ENCODE measurements around the gene NUDT19. TPM values are rescaled to one million over a fixed set of nuclear protein-coding genes. Genes with fewer than 3 reads are reported as not detected.

Gene NUDT19
- total RNA-seq, 1 donor from 2014 or later, result 13.2 TPM

DNA sequence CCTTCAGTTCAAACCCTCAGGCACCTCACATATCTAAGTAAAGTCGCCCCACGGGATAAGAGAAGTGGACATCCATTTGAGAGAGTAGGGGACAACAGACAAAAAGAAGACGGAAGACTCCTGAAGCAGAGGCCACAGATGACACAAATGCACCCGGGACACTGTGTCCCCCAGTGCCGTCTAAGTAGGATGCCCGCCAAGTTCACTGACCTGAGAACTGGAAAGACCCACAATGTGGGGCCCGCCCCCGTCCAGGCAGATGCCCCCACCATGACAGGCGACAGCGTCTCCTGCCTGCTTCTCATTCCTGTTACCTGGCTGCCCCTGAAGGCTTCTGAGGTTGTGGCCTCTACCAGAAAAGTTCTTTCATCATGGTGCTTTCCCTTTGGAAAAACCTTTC is 33.5 kb upstream of the NUDT19 start:
- no peaks in the 10 kb centered on the region for H3K27me3 Mint-ChIP-seq
- no peak for DNase-seq (ENCODE audit: low spot score, unreplicated experiment)
- TF ChIP-seq, protein P1, sequence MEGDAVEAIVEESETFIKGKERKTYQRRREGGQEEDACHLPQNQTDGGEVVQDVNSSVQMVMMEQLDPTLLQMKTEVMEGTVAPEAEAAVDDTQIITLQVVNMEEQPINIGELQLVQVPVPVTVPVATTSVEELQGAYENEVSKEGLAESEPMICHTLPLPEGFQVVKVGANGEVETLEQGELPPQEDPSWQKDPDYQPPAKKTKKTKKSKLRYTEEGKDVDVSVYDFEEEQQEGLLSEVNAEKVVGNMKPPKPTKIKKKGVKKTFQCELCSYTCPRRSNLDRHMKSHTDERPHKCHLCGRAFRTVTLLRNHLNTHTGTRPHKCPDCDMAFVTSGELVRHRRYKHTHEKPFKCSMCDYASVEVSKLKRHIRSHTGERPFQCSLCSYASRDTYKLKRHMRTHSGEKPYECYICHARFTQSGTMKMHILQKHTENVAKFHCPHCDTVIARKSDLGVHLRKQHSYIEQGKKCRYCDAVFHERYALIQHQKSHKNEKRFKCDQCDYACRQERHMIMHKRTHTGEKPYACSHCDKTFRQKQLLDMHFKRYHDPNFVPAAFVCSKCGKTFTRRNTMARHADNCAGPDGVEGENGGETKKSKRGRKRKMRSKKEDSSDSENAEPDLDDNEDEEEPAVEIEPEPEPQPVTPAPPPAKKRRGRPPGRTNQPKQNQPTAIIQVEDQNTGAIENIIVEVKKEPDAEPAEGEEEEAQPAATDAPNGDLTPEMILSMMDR (IDR thresholded peaks at IDR 0.05; ENCODE audit: unreplicated experiment), result no peak
- peaks cover 6% of the 10 kb centered on the region for H3K36me3 Mint-ChIP-seq (ENCODE audit: insufficient read depth)
- no peaks in the 10 kb centered on the region for H3K9me3 Mint-ChIP-seq (ENCODE audit: low read depth)
- peaks cover 2% of the 10 kb centered on the region for H3K4me1 Mint-ChIP-seq (ENCODE audit: low read depth)
- H3K27ac Mint-ChIP-seq, result no peak overlapping the region
- H3K4me3 Mint-ChIP-seq (ENCODE audit: low read depth), result no peak overlapping the region

DNA sequence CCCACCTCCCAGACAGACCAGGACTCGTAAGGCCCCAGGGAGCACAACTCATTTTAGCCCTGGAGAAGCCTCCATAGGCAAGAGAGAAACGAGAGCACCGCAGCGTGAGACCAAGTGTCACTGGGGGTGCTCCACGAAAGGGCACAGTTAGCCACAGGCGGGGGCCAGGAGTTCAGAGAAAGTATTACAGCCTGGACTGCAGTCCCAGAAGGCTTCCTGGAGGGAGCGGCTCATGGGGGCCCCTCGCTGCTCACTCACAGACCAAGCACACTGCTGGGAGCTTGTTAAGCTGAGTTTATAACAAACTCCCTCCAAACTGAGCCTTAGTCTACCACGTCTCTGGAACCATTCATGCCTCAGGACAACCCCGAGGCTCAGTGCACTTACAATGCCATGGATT is 33.1 kb upstream of the NUDT19 start:
- DNase-seq (ENCODE audit: low spot score, unreplicated experiment), result no peak
- no peak overlapping the region for H3K4me3 Mint-ChIP-seq (ENCODE audit: low read depth)
- H3K9me3 Mint-ChIP-seq (ENCODE audit: low read depth), result no peaks in the 10 kb centered on the region
- no peaks in the 10 kb centered on the region for H3K27me3 Mint-ChIP-seq
- peaks cover 7% of the 10 kb centered on the region for H3K36me3 Mint-ChIP-seq (ENCODE audit: insufficient read depth)
- H3K27ac Mint-ChIP-seq, result no peak overlapping the region
- TF ChIP-seq, protein P1 (IDR thresholded peaks at IDR 0.05; ENCODE audit: unreplicated experiment), result no peak
- no peaks in the 10 kb centered on the region for H3K4me1 Mint-ChIP-seq (ENCODE audit: low read depth)

DNA sequence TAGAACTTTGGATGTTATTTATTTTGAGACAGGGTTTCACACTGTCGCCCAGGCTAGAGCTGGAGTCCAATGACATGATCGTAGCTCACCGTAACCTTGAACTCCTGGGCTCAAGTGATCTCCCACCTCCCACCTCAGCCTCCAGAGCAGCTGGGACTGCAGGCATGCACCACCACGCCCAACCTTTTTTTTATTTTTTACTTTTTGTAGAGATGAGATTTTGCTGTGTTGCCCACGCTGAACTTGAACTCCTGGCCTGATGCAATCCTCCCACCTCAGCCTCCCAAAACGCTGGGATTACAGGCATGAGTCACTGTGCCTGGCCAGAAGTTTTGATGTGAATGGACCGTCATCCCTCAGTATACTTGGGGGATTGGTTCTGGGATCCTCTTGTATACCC is 30.3 kb upstream of the NUDT19 start:
- Mint-ChIP-seq H3K9me3 (ENCODE audit: low read depth) (no peaks in the 10 kb centered on the region), H3K36me3 (ENCODE audit: insufficient read depth) (peaks cover 7% of the 10 kb centered on the region), H3K27me3 (no peaks in the 10 kb centered on the region), H3K4me3 (ENCODE audit: low read depth) (no peak overlapping the region), H3K27ac (no peak overlapping the region), H3K4me1 (ENCODE audit: low read depth) (no peaks in the 10 kb centered on the region)
- DNase-seq (ENCODE audit: low spot score, unreplicated experiment), result no peak
- TF ChIP-seq, protein P1 (IDR thresholded peaks at IDR 0.05; ENCODE audit: unreplicated experiment), result no peak

DNA sequence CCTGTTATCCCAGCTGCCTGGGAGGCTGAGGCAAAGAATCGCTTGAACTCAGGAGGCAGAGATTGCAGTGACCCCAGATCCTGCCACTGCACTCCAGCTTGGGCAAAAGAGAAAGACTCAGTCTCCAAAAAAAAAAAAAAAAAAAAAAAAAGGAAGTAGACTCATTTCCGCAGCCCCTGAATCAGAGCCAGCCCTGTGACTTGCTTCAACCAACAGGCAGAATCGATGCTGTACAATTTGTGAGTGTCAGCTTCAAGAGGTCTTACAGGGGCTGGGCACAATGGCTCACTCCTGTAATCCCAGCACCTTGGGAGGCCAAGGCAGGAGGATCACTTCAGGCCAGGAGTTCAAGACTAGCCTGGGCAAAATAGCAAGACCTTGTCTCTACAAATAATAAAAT is 29.4 kb upstream of the NUDT19 start:
- TF ChIP-seq, protein P1 (IDR thresholded peaks at IDR 0.05; ENCODE audit: unreplicated experiment), result no peak
- Mint-ChIP-seq H3K4me3 (ENCODE audit: low read depth) (no peak overlapping the region), H3K36me3 (ENCODE audit: insufficient read depth) (peaks cover 7% of the 10 kb centered on the region), H3K27me3 (no peaks in the 10 kb centered on the region), H3K9me3 (ENCODE audit: low read depth) (no peaks in the 10 kb centered on the region), H3K4me1 (ENCODE audit: low read depth) (no peaks in the 10 kb centered on the region), H3K27ac (no peak overlapping the region)
- DNase-seq (ENCODE audit: low spot score, unreplicated experiment), result no peak

DNA sequence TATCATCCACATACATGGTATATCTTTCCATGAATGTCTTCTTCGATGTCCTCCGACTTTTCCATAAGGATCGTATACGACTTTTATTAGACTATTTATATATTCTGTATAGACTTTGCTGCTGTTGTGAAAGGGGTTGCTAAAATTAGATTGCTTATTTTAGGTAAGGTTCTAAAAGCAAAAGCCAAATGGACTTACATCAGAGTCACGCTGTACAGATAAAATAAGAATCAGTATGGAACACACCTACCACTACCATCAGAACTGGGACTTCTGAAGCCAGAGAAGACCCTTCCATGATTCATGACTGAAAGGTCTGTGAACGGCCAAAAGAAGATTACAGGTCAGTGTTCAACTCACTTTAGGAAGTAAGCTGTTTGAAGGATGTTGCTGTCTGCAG is 25.5 kb upstream of the NUDT19 start:
- peaks cover 9% of the 10 kb centered on the region for H3K4me1 Mint-ChIP-seq (ENCODE audit: low read depth)

More for the DNA sequence above, 25.5 kb upstream of the NUDT19 start:
- Mint-ChIP-seq H3K27me3 (no peaks in the 10 kb centered on the region), H3K4me3 (ENCODE audit: low read depth) (no peak overlapping the region), H3K9me3 (ENCODE audit: low read depth) (no peaks in the 10 kb centered on the region), H3K27ac (peak overlapping the region; percentile 11), H3K36me3 (ENCODE audit: insufficient read depth) (peaks cover 5% of the 10 kb centered on the region)
- TF ChIP-seq, protein P1 (IDR thresholded peaks at IDR 0.05; ENCODE audit: unreplicated experiment), result no peak
- DNase-seq (ENCODE audit: low spot score, unreplicated experiment), result no peak
